ENCODE data around the gene KANK4.

KANK4 gene

DNA sequence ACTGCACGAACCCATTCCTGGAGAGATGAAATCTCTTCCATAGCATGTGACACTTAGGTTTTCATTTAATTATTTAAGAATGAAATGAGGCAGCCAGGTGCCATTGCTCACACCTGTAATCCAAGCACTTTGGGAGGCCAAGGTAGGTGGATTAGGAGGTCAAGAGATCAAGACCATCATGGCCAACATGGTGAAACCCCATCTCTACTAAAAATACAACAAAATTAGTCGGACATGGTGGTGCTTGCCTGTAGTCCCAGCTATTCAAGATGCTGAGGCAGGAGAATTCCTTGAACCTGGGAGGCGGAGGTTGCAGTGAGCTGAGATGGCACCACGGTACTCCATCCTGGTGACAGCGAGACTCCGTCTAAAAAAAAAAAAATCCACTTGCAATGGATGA is 106.8 kb downstream of the KANK4 start:
- FAIRE-seq, result no peak
- DNase-seq (ENCODE audit: low spot score), result no peak

DNA sequence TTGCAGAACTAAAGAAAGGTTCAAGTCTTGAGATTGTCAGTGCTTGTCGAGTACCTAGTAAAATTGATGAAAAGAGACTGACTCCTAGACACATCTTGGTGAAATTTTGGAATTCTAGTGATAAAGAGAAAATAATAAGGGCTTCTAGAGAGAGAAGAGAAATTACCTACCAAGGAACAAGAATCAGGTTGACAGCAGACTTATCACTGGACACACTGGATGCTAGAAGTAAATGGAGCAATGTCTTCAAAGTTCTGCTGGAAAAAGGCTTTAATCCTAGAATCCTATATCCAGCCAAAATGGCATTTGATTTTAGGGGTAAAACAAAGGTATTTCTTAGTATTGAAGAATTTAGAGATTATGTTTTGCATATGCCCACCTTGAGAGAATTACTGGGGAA is 108.3 kb downstream of the KANK4 start:
- DNase-seq (ENCODE audit: low spot score) (no peak), FAIRE-seq (no peak)

- DNase-seq (ENCODE audit: low spot score) (no peak), FAIRE-seq (no peak)
These were observed 109.2 kb downstream of the KANK4 start for GRCh38 chr1:62209931-62210595.

GRCh38 chr1:62208970-62209369 is 110.3 kb downstream of the KANK4 start:
- DNase-seq (ENCODE audit: low spot score) (no peak), FAIRE-seq (no peak)

DNA sequence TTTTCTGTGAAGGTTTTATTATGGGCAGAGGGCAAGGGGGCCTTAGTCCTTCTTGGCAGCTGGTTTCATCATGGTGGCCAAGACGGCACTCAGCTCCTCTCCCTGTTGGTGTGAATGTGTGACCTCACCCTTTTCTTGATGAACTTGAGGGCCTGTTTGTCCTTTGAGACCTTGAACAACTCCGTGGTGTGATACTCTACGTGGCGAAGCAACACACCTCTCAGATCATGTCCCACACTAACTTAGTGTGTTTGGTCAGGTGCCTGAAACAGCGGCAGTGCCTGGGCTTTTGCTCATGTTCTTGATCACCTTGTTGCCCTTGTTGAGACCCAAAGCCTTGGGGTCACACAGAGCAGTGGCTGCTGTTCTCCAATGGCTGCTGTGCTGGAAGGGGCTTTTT is 111.1 kb downstream of the KANK4 start:
- FAIRE-seq (no peak), DNase-seq (ENCODE audit: low spot score) (no peak)

- no peak for FAIRE-seq
- no peak for DNase-seq (ENCODE audit: low spot score)
These were observed 112.0 kb downstream of the KANK4 start for GRCh38 chr1:62207187-62207586.

DNA sequence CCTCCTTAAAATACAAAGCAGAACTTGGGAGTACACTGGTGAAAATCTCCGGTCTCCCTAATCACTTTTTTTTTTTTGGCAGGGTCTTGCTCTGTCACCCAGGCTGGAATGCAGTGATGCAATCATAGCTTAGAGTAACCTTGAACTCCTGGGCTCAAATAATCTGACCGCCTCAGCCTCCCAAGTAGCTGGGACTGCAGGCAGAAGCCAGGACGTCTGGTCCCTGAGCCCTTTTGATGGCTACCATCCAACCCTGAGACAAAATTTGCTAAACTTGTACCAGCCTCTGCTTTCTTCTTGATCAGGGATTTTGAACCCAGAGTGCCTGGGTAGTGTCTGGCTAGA is 120.5 kb downstream of the KANK4 start:
- DNase-seq (ENCODE audit: low spot score), result no peak

GRCh38 chr1:62198069-62198780 is 121.0 kb downstream of the KANK4 start:
- FAIRE-seq (no peak), DNase-seq (ENCODE audit: low spot score) (no peak)

More for the DNA sequence above, 120.5 kb downstream of the KANK4 start:
- FAIRE-seq, result no peak

DNA sequence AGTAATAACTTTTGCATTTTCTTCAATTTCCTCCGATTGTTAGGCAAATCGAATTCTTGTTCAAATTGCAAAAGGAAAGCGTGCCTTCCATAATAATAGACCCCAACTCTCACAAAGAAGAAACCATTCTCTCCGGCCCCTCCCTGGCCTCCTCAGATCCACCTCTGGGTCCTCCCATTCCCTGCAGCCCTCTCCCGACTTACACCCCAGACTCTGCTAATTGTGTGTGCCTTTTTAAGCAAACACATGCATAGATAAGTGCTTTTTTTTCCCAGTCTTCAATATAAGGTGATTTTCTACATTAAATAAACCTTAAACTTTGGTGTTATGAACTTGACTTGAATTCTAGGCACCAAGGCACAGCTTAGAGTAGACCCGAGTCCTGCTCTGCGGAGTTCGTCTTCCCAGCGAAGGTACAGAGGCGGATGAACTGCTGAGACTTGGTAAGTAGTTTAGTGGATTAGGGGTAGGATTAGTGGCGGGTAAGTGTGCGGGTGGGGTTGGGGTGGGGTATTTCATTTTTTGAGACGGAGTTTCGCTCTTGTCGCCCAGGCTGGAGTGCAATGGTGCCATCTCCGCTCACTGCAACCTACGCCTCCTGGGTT is 123.0 kb downstream of the KANK4 start:
- DNase-seq (ENCODE audit: low spot score) (no peak), FAIRE-seq (no peak)

DNA sequence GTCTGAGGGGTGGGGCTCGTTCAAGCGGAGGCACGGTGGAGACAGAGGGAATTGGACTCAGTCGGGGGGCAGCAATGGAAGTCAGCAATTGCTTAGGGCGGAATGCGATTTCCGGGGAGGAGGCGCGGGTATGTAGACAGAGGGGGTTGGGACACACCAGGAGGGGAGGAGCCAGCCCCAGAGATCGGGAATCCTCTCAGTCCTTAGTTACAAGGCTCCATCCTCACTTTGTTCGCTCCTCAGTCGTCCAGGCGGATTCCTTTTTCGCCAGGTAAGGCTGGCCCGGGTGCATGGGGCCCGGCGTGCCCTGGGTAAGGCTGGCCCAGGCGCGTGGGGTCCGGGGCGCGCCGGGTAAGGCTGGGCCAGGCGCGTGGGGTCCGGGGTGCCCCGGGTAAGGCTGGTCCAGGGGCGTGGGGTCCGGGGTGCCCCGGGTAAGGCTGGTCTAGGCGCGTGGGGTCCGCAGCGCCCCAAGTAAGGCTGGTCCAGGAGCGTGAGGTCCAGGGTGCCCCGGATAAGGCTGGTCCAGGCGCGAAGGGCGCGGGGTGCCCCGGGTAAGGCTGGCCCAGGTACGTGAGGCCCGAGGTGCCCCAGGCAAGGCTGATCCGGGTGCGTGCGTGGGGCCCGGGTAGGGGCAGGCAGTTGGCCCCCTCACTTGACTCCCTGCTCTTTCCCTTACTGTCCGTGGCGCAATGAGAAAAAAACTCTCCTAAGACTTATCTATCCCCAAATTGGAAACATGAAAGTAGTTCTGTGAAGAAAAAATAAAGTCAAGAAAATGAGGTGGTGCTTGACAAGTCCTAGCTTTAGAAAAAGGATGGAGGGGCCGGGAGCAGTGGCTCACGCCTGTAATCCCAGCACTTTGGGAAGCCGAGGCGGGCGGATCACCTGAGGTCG is 124.3 kb downstream of the KANK4 start, which contains the start of gene L1TD1:
Gene L1TD1, plus strand, starts transcription at position 199 of the 894 bp plus-strand sequence. CDS start 11,780 bp downstream, outside the sequence.
- FAIRE-seq, result no peak
- no peak for DNase-seq (ENCODE audit: low spot score)

GRCh38 chr1:62188111-62188510 is 131.1 kb downstream of the KANK4 start:
- no peak for DNase-seq (ENCODE audit: low spot score)

DNA sequence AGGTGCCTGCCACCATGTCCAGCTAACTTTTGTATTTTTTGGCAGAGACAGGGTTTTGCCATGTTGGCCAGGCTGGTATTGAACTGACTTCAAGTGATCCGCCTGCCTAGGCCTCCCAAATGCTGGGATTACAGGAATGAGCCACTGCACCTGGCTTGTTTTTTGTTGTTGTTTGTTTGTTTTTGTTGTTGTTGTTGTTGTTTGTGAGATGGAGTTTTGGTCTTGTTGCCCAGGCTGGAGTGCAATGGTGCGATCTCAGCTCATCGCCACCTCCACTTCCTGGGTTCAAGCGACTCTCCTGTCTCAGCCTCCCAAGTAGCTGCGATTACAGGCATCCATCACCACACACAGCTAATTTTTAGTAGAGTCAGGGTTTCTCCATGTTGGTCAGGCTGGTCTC is 131.7 kb downstream of the KANK4 start:
- FAIRE-seq (no peak), DNase-seq (ENCODE audit: low spot score) (no peak)

More at GRCh38 chr1:62188111-62188510, 131.1 kb downstream of the KANK4 start:
- FAIRE-seq, result no peak
